ENCODE measurements around the gene DERA.

GRCh38 chr12:16008421-16008824, 97.3 kb downstream of the DERA start:
- TF ChIP-seq EZH2 (IDR thresholded peaks at IDR 0.05; ENCODE audit: borderline replicate concordance, low read length), result no peak
- no peak for TF ChIP-seq CTCF (conservative IDR thresholded peaks at IDR 0.05 in 1 of 2, IDR thresholded peaks at IDR 0.05 in 1 of 2; ENCODE audit: extremely low read depth in 1 of 2, insufficient read depth in 1 of 2, low read depth in 1 of 2, low read length in 2 of 2)

All from mammary epithelial cell (primary cell).